NCI-H187 treated with DMSO at 0.1 percent for 48 hours (cell line): ENCODE measurements around the gene SCFD2.

ENCODE experiments used
- DNase-seq: peaks from one replicate; lab custom pipeline; 2025; lab: John Stamatoyannopoulos, UW

Gene SCFD2

GRCh38 chr4:52984462-52984881 lies 381.4 kb downstream of the SCFD2 start:
- no peak for DNase-seq

GRCh38 chr4:52983563-52984303 lies 382.1 kb downstream of the SCFD2 start:
- peak; percentile 45 for DNase-seq

- DNase-seq = no peak
Observed at GRCh38 chr4:52982946-52983340, 382.9 kb downstream of the SCFD2 start.

- peak; percentile 41 for DNase-seq
Observed at GRCh38 chr4:52982255-52982945, 383.5 kb downstream of the SCFD2 start.

DNA sequence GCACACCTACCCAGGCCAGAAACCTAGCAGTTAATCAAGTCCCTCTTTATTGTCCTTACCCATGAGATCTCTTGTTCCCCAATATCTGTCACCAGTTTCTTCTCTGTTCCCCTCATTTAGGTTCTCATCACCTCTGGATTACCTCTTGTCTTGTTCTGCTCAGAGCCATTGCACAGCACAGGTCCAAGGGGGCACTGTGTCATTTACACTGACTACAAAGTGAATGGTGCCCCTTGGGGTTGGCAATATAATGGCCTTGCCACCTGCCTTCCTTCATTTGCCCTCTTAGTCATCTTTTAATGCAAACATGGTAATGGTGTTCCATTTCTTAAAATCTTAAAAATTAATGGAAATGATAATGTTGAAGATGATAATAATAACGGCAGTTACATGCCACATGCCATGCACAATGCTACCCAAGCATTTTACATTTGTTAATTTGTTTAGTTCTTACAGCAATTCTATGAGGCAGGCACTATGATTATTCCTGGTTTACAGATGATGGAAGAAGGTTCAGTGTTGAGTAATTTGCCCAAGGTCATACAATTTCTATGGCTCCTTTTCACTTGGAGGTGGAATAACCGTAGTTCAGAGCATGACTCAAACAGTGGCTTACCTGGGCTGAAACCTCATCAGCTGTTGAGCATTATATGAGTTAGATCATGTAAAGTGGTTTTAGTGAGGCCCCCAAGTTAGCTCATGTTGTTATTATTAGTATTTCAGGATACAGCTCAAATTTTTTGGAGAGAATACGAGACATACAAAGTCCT lies 385.9 kb downstream of the SCFD2 start:
- no peak for DNase-seq

DNA sequence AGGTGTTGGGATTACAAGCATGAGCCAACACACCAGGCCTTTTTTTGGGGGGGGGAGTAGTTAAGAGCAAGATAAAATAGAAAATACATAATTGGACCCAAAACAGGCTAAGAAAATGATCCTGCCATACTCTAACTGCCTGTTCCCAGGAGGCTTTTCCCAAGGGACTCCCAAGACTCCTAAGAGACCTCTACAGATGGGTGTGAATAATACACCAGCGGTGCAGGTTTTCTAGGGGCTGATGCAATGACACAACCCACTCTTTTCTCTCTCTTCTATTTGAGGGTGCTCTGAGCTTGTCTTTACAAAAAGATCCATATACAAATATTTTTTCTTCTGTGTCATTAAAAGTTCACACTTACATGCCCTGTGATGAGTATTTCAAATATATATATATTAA lies 386.8 kb downstream of the SCFD2 start:
- DNase-seq = no peak

DNA sequence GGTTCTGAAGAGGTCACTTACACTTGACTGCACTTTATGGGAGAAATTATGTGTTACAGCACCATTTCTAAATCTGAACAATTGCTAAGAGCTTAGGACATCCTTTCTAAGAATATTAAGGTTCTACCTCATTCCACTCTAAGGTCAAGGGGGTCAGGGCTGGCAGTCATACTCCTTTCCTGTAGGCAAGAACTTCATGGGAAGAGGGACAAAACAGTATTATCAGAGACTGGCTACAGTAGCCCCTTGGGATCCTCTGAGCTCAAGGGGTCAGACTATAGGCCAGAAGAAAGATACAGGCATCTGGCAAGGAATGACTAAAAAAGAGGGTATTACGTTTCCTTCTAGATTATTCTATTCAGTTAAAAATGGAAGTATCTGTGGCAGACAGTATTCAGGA lies 388.6 kb downstream of the SCFD2 start:
- no peak for DNase-seq

DNA sequence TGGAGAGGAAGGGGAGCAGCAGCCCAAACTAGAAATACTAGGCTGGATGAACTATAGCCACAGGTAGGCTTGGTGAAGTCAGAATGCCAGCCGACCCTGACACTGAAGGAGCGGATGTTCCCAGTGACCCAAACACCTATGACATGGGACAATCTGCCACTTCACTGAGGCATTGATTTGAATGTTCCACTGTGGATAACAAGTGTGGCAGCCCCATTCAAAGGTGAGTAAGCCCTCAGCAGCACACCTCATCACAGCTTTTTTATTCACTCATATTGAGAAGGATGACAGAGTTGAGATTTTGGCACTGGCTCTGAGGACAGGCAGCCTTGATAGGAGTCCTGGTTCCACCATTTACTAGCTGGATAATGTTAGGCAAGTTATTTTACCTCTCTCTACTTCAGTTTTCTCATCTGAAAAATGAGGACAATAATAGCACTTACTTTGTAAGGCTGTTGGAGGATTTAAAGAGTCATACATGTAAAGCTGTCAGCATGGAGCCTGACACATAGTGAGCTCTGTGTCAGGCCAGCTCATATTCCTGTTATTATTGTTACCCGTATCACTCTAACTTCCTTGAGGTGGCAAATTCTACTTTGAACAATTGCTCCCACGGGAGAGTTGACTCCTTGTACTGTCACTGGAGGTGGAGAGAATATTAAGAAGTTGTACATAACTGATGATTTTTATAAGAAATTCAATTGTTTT lies 389.2 kb downstream of the SCFD2 start:
- no peak for DNase-seq

DNA sequence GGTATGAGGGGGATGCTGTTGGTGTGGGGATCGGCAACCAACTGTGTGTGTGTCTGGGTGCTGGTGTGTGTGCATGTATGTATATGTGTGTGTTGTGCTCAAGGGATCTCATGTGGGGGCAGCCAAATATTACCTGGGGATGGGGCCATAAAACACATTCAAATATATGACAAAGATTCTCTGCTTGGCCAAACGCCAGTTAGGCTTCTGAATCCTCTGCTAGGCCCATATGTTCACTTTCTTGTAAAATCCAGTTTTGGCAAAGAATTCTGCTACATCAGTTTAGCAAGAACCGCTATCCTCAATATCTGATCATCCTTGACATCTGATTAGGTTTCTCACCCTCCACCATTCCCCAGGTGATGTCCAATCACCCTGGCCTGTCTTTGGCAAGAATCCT lies 397.2 kb downstream of the SCFD2 start:
- DNase-seq = no peak

DNA sequence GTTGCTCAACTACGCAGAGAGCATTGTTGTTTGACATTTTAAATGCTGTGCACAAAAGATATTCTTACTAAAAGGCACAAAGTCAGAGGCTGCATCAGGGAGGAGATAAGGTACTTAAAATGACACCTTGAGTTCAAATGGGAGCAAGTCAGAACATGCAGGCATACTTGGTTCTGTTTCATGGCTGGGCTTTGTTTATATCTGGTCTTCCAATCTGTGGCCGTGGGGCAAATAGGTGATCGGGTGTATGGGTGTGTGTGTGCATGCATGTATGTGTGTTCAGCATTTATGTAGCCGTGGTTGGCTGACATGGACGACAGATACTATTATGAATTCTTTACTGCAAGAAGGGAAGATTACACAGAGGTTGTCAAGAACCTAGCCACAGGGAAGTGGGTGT lies 397.6 kb downstream of the SCFD2 start:
- DNase-seq = no peak

DNA sequence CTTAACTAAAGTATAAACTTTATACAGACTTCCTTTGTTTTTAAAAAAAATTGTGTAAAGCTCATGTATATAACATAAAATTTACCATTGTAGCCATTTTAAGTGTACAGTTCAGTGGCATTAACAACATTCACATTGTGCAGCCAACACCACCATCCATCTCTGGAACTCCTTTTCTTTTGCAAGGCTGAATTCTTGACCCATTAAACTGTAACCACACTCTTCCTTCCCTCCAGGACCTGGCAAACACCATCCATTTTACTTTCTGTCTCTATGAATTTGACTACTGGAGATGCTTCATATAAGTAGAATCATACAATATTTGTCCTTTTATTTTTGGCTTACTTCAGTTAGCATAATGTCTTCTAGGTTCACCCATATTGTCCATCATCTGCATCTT lies 399.1 kb downstream of the SCFD2 start:
- DNase-seq = no peak

GRCh38 chr4:52966172-52966571 lies 399.7 kb downstream of the SCFD2 start:
- no peak for DNase-seq

DNA sequence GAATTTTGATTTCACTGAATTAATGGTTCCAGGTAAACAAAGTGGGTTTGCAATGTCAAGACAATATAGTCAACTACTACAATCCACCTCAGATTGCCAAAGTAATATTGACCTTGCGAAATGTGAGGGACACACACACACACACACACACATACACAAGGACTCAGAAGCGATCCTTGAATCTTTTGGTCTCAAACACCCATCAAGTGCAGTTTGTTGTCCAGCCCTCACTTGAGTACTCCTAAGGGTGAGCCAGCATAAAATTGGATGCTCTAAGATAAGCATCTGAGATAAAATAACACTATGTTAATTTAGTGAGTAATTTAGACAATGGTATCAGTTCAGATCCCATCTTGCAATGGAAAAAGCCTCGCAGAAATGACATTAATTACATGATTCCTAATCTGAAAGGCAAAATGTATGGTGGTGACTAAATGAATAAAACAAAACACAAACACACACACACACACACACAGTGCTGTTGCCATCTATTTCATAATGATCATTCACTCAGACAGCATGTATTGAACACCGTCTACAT lies 401.2 kb downstream of the SCFD2 start:
- DNase-seq = no peak

GRCh38 chr4:52964011-52964410 lies 401.9 kb downstream of the SCFD2 start:
- DNase-seq = no peak

GRCh38 chr4:52962721-52963120 lies 403.1 kb downstream of the SCFD2 start:
- DNase-seq = no peak

GRCh38 chr4:52961666-52962412 lies 404.0 kb downstream of the SCFD2 start:
- DNase-seq = no peak

DNA sequence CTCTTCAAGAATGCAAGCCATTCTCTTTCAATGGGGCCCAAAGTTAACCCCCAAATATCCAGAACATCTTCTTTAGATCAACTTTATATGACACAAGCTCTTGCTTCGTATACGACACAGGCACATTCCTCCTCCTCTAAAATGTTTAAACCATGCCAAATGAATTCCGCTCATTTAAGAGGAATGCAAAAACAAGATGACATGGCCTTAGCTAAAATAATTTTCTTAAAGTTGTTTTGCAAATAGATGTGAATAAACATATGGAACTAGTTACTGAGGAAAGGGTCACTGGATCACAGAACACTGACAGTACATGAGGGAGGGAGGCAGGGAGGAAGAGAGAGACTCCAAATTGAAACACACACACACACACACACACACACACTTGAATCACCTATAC lies 406.3 kb downstream of the SCFD2 start:
- DNase-seq = no peak

DNA sequence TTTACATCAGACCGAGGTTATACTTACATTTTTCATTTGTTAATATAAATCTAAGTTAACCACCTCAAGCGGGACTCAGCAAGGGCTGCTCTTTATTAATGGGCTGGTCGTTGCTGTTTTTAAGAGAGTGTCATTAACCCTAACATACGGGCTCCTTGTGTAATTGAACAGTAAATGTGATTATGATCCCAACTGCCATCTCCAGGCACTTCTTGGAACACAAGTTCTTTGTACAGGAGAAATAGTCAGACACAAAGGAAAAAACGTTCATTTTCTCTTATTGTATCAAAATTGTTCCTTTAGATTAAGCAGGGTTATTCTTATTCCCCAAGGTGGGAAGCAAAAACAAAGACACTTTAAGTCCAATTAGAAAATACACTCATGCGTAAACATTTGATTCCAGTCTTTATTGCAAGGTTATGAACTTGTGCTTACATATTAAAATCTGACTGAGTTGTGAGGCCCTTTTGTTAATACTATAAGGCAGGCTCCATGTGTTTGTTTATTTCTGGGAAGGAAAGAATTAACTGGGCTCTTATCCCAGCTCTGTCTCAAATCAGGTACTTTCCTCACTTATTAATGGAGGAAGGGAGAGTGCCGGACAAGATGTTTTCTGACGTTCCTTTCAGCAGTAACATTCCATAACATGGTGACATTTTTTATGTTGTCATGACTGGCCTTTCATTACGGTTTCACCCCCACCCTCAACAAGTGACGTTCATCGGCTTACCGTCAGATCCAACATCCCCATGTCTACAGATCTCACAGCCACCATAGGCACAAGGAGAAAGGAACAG lies 407.8 kb downstream of the SCFD2 start:
- DNase-seq = no peak

DNA sequence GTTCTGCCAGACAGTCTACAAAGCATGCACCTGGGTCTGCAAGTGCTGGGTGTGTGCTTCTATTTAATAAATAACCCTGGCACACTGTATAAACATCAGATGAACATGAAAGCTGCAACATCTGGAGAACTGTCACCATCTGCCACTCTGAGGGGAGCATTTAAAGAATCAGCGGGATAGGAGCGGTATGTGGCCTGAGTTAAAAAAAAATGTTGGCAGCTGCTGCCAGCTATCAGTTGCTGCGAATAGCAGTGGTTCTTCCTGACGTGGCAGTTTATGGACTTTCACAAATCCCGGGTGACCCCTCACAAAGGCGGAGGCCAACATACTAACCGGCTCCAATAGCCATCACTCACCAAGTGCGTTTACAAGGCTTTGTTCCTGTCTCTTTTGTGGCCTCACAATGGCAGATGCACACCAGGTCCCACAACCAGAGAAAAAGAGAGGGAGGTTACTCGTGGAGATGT lies 408.6 kb downstream of the SCFD2 start:
- DNase-seq = peak; percentile 81

- no peak for DNase-seq
Observed at GRCh38 chr4:52956691-52957090, 409.2 kb downstream of the SCFD2 start.
